HEK293 (cell line): ENCODE results near the gene TBC1D4.

Experiments
- BCL11A ChIP-seq: fragments of 450-650 bp; formaldehyde crosslinking; IDR thresholded peaks from 2 replicates; pipeline ENCODE4 v1.5.1; 2016; ENCODE audit warnings: low read depth, missing biosample characterization, missing genetic modification characterization
- IKZF3 ChIP-seq: fragments of 450-650 bp; IDR thresholded peaks from 2 replicates; pipeline ENCODE4 v1.5.0; 2018; ENCODE audit warnings: missing biosample characterization, mild to moderate bottlenecking, missing genetic modification characterization, moderate library complexity
- PRDM1 ChIP-seq: fragments of 450-650 bp; formaldehyde crosslinking; IDR thresholded peaks from 2 replicates; pipeline ENCODE4; 2016; ENCODE audit warnings: missing biosample characterization, missing genetic modification characterization
- SCRT1 ChIP-seq: fragments of 450-650 bp; formaldehyde crosslinking; IDR thresholded peaks from 2 replicates; pipeline ENCODE4 v1.5.1; 2016; ENCODE audit warnings: missing biosample characterization, missing genetic modification characterization, borderline replicate concordance
- SCRT2 ChIP-seq: fragments of 450-650 bp; formaldehyde crosslinking; IDR thresholded peaks from 2 replicates; pipeline ENCODE4 v1.5.1; 2016; ENCODE audit warnings: missing biosample characterization, missing genetic modification characterization
- SP3 ChIP-seq: fragments of 450-650 bp; formaldehyde crosslinking; IDR thresholded peaks from 2 replicates; pipeline ENCODE4 v1.5.1; 2016; ENCODE audit warnings: missing biosample characterization, missing genetic modification characterization
- WT1 ChIP-seq: fragments of 450-650 bp; formaldehyde crosslinking; IDR thresholded peaks from 2 replicates; pipeline ENCODE4 v1.5.1; 2016; ENCODE audit warnings: missing biosample characterization, missing genetic modification characterization
- YY1 ChIP-seq: fragments of 450-650 bp; formaldehyde crosslinking; IDR thresholded peaks from 2 replicates; pipeline ENCODE4 v1.5.1; 2018; ENCODE audit warnings: missing biosample characterization, missing genetic modification characterization
- YY2 ChIP-seq: fragments of 450-650 bp; formaldehyde crosslinking; IDR thresholded peaks from 2 replicates; pipeline ENCODE4 v1.5.1; 2016; ENCODE audit warnings: missing biosample characterization, missing genetic modification characterization
- ZNF10 ChIP-seq: fragments of 450-650 bp; formaldehyde crosslinking; IDR thresholded peaks from 2 replicates; pipeline ENCODE4 v1.5.1; 2017; ENCODE audit warnings: missing biosample characterization, missing genetic modification characterization
- ZNF248 ChIP-seq: fragments of 450-650 bp; formaldehyde crosslinking; IDR thresholded peaks from 2 replicates; pipeline ENCODE4 v1.5.1; 2017; ENCODE audit warnings: missing biosample characterization, missing genetic modification characterization
- ZNF274 ChIP-seq, 2 experiments: fragments of 200-500 bp in 1 of 2; fragments of 450-650 bp in 1 of 2; sonication (Bioruptor generic) in 1 of 2; formaldehyde crosslinking in 1 of 2; IDR thresholded peaks; 2 replicates each; pipeline versions ENCODE4 v1.5.1 to v1.6.1; 2014 to 2016; ENCODE audit warnings: borderline replicate concordance in 1 of 2, inconsistent platforms in 1 of 2, low read length in 1 of 2, missing biosample characterization in 1 of 2, missing genetic modification characterization in 1 of 2
- ZNF302 ChIP-seq: fragments of 450-650 bp; formaldehyde crosslinking; IDR thresholded peaks from 2 replicates; pipeline ENCODE4 v1.5.1; 2016; ENCODE audit warnings: missing biosample characterization, missing genetic modification characterization, low read depth
- ZNF341 ChIP-seq: fragments of 450-650 bp; formaldehyde crosslinking; IDR thresholded peaks from 2 replicates; pipeline ENCODE4; 2016; ENCODE audit warnings: low read depth, missing biosample characterization, missing genetic modification characterization
- ZNF37A ChIP-seq: fragments of 450-650 bp; IDR thresholded peaks from 2 replicates; pipeline ENCODE4 v1.5.1; 2018; ENCODE audit warnings: missing biosample characterization, missing genetic modification characterization
- ZNF391 ChIP-seq: fragments of 450-650 bp; formaldehyde crosslinking; IDR thresholded peaks from 2 replicates; pipeline ENCODE4 v1.5.1; 2016; ENCODE audit warnings: low read depth, missing biosample characterization, missing genetic modification characterization, borderline replicate concordance
- ZNF394 ChIP-seq: fragments of 450-650 bp; formaldehyde crosslinking; IDR thresholded peaks from 2 replicates; pipeline ENCODE4 v1.5.1; 2016; ENCODE audit warnings: missing biosample characterization, missing genetic modification characterization, mild to moderate bottlenecking, moderate library complexity, borderline replicate concordance
- ZNF529 ChIP-seq: fragments of 450-650 bp; formaldehyde crosslinking; IDR thresholded peaks from 2 replicates; pipeline ENCODE4 v1.5.1; 2017; ENCODE audit warnings: missing genetic modification characterization, missing biosample characterization; ENCODE audit not compliant: insufficient replicate concordance
- ZNF549 ChIP-seq: fragments of 450-650 bp; IDR thresholded peaks from 2 replicates; pipeline ENCODE4 v1.5.1; 2018; ENCODE audit warnings: missing biosample characterization, missing genetic modification characterization, mild to moderate bottlenecking, inconsistent platforms, moderate library complexity
- ZNF610 ChIP-seq: fragments of 450-650 bp; formaldehyde crosslinking; IDR thresholded peaks from 2 replicates; pipeline ENCODE4 v1.5.1; 2016; ENCODE audit warnings: missing biosample characterization, missing genetic modification characterization, borderline replicate concordance
- ZNF658 ChIP-seq: fragments of 450-650 bp; formaldehyde crosslinking; IDR thresholded peaks from 2 replicates; pipeline ENCODE4; 2016; ENCODE audit warnings: missing biosample characterization, missing genetic modification characterization
- ZNF660 ChIP-seq: fragments of 450-650 bp; IDR thresholded peaks from 2 replicates; pipeline ENCODE4 v1.5.1; 2018; ENCODE audit warnings: missing biosample characterization, mild to moderate bottlenecking, missing genetic modification characterization
- ZNF707 ChIP-seq: fragments of 450-650 bp; formaldehyde crosslinking; IDR thresholded peaks from 2 replicates; pipeline ENCODE4 v1.5.1; 2016; ENCODE audit warnings: missing biosample characterization, missing genetic modification characterization
- ZSCAN30 ChIP-seq: fragments of 450-650 bp; IDR thresholded peaks from 2 replicates; pipeline ENCODE4 v1.5.1; 2018; ENCODE audit warnings: missing biosample characterization, mild to moderate bottlenecking, missing genetic modification characterization, moderate library complexity
- TF ChIP-seq, protein P1 (sequence below): fragments of 450-650 bp; formaldehyde crosslinking; conservative IDR thresholded peaks from 2 replicates; pipeline ENCODE4 v1.5.1; 2016; ENCODE audit warnings: low read depth, missing biosample characterization, missing genetic modification characterization
- TF ChIP-seq, protein P2 (sequence below): fragments of 450-650 bp; formaldehyde crosslinking; IDR thresholded peaks from 2 replicates; pipeline ENCODE4 v1.5.1; 2016; ENCODE audit warnings: missing biosample characterization, missing genetic modification characterization, low read depth
- TF ChIP-seq, protein P3 (sequence below): fragments of 450-650 bp; formaldehyde crosslinking; IDR thresholded peaks from 2 replicates; pipeline ENCODE4 v1.5.1; 2017; ENCODE audit warnings: missing biosample characterization, mild to moderate bottlenecking, missing genetic modification characterization, moderate library complexity
- TF ChIP-seq, protein P4 (sequence below): fragments of 450-650 bp; formaldehyde crosslinking; IDR thresholded peaks from 2 replicates; pipeline ENCODE4 v1.5.1; 2016; ENCODE audit warnings: missing biosample characterization, missing genetic modification characterization
- TF ChIP-seq, protein P5 (sequence below): fragments of 450-650 bp; formaldehyde crosslinking; IDR thresholded peaks from 2 replicates; pipeline ENCODE4 v1.5.1; 2017; ENCODE audit warnings: missing biosample characterization, missing genetic modification characterization

TBC1D4 gene

DNA sequence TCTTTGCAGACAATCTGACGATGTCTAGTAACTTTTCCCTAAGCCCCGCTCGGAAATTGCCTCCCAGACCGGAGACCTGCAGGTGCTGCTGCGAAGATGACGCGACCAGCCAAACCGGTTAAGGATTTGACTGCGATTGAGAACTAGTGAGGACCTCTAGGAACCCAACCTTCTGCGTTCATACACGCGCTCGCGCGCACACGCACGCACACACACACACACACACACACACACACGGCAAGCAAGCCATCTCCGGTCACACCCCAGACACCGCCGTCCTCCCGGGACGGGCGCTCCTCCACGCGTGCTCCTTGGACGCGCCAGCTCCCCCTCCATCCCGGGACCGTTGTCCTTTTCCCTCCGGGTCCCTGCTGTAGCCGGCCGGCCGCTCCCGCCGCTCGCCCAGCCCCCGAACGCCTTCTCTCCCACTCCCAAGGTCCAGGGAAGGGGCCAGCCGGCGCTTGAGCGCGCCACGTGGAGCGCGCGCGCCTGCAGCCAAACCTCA lies 1.2 kb downstream of the TBC1D4 start (continued):
- TF ChIP-seq ZNF391 (tag by site-specific recombination) = peak; percentile 83; the same call in 1 of the 2 replicates
- no peak for TF ChIP-seq ZNF658
- no peak for TF ChIP-seq ZNF37A (tag by site-specific recombination)
- TF ChIP-seq SP3 (tag by site-specific recombination) = no peak
- 0 out of 2 replicates have a peak, but pooled peaks have one; percentile 27 for TF ChIP-seq WT1 (tag by site-specific recombination)
- peak; percentile 70; the same call in 1 of the 2 replicates for TF ChIP-seq ZNF394 (tag by site-specific recombination)
- TF ChIP-seq ZNF10 (tag by site-specific recombination) = no peak; the same call in 1 of the 2 replicates
- no peak for TF ChIP-seq ZNF248
- TF ChIP-seq ZNF610 = 0 out of 2 replicates have a peak, but pooled peaks have one; percentile 66
- TF ChIP-seq ZNF274 (IDR thresholded peaks at IDR 0.05; ENCODE audit: low read length) = no peak
- no peak for TF ChIP-seq ZNF274 (tag by site-specific recombination; IDR thresholded peaks at IDR 0.05; ENCODE audit: borderline replicate concordance)
- TF ChIP-seq ZNF341 (tag by site-specific recombination) = no peak
- TF ChIP-seq, protein P1, sequence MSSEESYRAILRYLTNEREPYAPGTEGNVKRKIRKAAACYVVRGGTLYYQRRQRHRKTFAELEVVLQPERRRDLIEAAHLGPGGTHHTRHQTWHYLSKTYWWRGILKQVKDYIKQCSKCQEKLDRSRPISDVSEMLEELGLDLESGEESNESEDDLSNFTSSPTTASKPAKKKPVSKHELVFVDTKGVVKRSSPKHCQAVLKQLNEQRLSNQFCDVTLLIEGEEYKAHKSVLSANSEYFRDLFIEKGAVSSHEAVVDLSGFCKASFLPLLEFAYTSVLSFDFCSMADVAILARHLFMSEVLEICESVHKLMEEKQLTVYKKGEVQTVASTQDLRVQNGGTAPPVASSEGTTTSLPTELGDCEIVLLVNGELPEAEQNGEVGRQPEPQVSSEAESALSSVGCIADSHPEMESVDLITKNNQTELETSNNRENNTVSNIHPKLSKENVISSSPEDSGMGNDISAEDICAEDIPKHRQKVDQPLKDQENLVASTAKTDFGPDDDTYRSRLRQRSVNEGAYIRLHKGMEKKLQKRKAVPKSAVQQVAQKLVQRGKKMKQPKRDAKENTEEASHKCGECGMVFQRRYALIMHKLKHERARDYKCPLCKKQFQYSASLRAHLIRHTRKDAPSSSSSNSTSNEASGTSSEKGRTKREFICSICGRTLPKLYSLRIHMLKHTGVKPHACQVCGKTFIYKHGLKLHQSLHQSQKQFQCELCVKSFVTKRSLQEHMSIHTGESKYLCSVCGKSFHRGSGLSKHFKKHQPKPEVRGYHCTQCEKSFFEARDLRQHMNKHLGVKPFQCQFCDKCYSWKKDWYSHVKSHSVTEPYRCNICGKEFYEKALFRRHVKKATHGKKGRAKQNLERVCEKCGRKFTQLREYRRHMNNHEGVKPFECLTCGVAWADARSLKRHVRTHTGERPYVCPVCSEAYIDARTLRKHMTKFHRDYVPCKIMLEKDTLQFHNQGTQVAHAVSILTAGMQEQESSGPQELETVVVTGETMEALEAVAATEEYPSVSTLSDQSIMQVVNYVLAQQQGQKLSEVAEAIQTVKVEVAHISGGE (tag by site-specific recombination) = peak; percentile 51; the same call in 1 of the 2 replicates
- TF ChIP-seq, protein P2, sequence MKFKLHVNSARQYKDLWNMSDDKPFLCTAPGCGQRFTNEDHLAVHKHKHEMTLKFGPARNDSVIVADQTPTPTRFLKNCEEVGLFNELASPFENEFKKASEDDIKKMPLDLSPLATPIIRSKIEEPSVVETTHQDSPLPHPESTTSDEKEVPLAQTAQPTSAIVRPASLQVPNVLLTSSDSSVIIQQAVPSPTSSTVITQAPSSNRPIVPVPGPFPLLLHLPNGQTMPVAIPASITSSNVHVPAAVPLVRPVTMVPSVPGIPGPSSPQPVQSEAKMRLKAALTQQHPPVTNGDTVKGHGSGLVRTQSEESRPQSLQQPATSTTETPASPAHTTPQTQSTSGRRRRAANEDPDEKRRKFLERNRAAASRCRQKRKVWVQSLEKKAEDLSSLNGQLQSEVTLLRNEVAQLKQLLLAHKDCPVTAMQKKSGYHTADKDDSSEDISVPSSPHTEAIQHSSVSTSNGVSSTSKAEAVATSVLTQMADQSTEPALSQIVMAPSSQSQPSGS = no peak
- TF ChIP-seq YY1 (tag by site-specific recombination) = no peak
- TF ChIP-seq ZNF660 = peak; percentile 44; the same call in 1 of the 2 replicates
- no peak for TF ChIP-seq SCRT1 (tag by site-specific recombination)
- TF ChIP-seq, protein P3, sequence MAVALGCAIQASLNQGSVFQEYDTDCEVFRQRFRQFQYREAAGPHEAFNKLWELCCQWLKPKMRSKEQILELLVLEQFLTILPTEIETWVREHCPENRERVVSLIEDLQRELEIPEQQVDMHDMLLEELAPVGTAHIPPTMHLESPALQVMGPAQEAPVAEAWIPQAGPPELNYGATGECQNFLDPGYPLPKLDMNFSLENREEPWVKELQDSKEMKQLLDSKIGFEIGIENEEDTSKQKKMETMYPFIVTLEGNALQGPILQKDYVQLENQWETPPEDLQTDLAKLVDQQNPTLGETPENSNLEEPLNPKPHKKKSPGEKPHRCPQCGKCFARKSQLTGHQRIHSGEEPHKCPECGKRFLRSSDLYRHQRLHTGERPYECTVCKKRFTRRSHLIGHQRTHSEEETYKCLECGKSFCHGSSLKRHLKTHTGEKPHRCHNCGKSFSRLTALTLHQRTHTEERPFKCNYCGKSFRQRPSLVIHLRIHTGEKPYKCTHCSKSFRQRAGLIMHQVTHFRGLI (tag by site-specific recombination) = peak; percentile 38; the same call in 1 of the 2 replicates
- peak; percentile 45; the same call in 1 of the 2 replicates for TF ChIP-seq IKZF3
- no peak; the same call in 1 of the 2 replicates for TF ChIP-seq PRDM1 (tag by site-specific recombination)
- TF ChIP-seq, protein P4, sequence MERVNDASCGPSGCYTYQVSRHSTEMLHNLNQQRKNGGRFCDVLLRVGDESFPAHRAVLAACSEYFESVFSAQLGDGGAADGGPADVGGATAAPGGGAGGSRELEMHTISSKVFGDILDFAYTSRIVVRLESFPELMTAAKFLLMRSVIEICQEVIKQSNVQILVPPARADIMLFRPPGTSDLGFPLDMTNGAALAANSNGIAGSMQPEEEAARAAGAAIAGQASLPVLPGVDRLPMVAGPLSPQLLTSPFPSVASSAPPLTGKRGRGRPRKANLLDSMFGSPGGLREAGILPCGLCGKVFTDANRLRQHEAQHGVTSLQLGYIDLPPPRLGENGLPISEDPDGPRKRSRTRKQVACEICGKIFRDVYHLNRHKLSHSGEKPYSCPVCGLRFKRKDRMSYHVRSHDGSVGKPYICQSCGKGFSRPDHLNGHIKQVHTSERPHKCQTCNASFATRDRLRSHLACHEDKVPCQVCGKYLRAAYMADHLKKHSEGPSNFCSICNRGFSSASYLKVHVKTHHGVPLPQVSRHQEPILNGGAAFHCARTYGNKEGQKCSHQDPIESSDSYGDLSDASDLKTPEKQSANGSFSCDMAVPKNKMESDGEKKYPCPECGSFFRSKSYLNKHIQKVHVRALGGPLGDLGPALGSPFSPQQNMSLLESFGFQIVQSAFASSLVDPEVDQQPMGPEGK (tag by site-specific recombination) = peak; percentile 70
- peak; percentile 58; the same call in 1 of the 2 replicates for TF ChIP-seq SCRT2 (tag by site-specific recombination)
- TF ChIP-seq BCL11A = peak; percentile 69; the same call in 1 of the 2 replicates
- TF ChIP-seq ZSCAN30 (tag by site-specific recombination) = peak; percentile 21; the same call in 1 of the 2 replicates
- TF ChIP-seq ZNF302 (tag by site-specific recombination) = no peak
- TF ChIP-seq YY2 (tag by site-specific recombination) = no peak
- TF ChIP-seq ZNF707 (tag by site-specific recombination) = no peak
- TF ChIP-seq, protein P5, sequence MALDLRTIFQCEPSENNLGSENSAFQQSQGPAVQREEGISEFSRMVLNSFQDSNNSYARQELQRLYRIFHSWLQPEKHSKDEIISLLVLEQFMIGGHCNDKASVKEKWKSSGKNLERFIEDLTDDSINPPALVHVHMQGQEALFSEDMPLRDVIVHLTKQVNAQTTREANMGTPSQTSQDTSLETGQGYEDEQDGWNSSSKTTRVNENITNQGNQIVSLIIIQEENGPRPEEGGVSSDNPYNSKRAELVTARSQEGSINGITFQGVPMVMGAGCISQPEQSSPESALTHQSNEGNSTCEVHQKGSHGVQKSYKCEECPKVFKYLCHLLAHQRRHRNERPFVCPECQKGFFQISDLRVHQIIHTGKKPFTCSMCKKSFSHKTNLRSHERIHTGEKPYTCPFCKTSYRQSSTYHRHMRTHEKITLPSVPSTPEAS (tag by site-specific recombination) = peak; percentile 98
- TF ChIP-seq ZNF549 (tag by site-specific recombination) = no peak
- no peak for TF ChIP-seq ZNF529 (tag by site-specific recombination)
